WTC11 (cell line): ENCODE data around the gene POLD3. TPM values are rescaled to one million over a fixed set of nuclear protein-coding genes. Genes with fewer than 3 reads are reported as not detected.

Experiments
- ATAC-seq: fragments of 200-7000 bp; cut with Tn5 transposase; 2 replicates; pipeline ENCODE4 v1.10.0; 2021; ENCODE audit warnings: mild to moderate bottlenecking, moderate library complexity
- CTCF ChIA-PET: fragments of 300-600 bp; sonication (Branson Sonifier 250); formaldehyde crosslinking; loops from one replicate; lab custom pipeline; 2021; ENCODE audit warnings: antibody characterized with exemption; lab: Charles Lee
- POLR2A ChIA-PET: fragments of 350-600 bp; sonication (Branson Sonifier 250); formaldehyde crosslinking; loops from one replicate; lab custom pipeline; 2021; ENCODE audit warnings: antibody characterized with exemption; lab: Charles Lee
- DNase-seq: peaks from one replicate; pipeline ENCODE4 v3.0.0; 2021; ENCODE audit warnings: low spot score
- H3K27ac Mint-ChIP-seq: 2 replicates; pipeline ENCODE4 v1.8.0; 2021; ENCODE audit warnings: mixed read lengths
- H3K27me3 Mint-ChIP-seq: 2 replicates; pipeline ENCODE4 v1.8.0; 2021; ENCODE audit warnings: low read depth, mild to moderate bottlenecking, moderate library complexity, mixed read lengths
- H3K36me3 Mint-ChIP-seq: 2 replicates; pipeline ENCODE4 v1.8.0; 2021; ENCODE audit warnings: mixed read lengths
- H3K4me1 Mint-ChIP-seq: 2 replicates; pipeline ENCODE4 v1.8.0; 2022; ENCODE audit warnings: mixed read lengths
- H3K4me3 Mint-ChIP-seq: 2 replicates; pipeline ENCODE4 v1.8.0; 2021; ENCODE audit warnings: mild to moderate bottlenecking, moderate library complexity, mixed read lengths
- H3K9me3 Mint-ChIP-seq: 2 replicates; pipeline ENCODE4 v1.8.0; 2021; ENCODE audit warnings: mixed read lengths
- ATF6 ChIP-seq: sonication (generic); formaldehyde crosslinking; IDR thresholded peaks from 2 replicates; pipeline ENCODE4 v1.8.1; 2023; ENCODE audit warnings: mild to moderate bottlenecking, missing genetic modification reagents
- CBFB ChIP-seq: sonication (generic); formaldehyde crosslinking; IDR thresholded peaks from 2 replicates; pipeline ENCODE4 v1.8.1; 2022; ENCODE audit warnings: mild to moderate bottlenecking, low read depth, missing genetic modification reagents
- E2F4 ChIP-seq: sonication (generic); formaldehyde crosslinking; IDR thresholded peaks from 2 replicates; pipeline ENCODE4 v1.8.1; 2022; ENCODE audit warnings: low read depth, mild to moderate bottlenecking, moderate library complexity, missing genetic modification reagents, borderline replicate concordance
- ETV6 ChIP-seq: sonication (generic); formaldehyde crosslinking; IDR thresholded peaks from 2 replicates; pipeline ENCODE4 v1.8.1; 2022; ENCODE audit warnings: mild to moderate bottlenecking, missing genetic modification reagents
- HMGA2 ChIP-seq: fragments of 250-450 bp; sonication (Bioruptor Pico); IDR thresholded peaks from 2 replicates; pipeline ENCODE4 v1.4.0; 2021; ENCODE audit warnings: mild to moderate bottlenecking, moderate library complexity
- IRF2 ChIP-seq: sonication (generic); formaldehyde crosslinking; IDR thresholded peaks from 2 replicates; pipeline ENCODE4 v1.8.0; 2022; ENCODE audit warnings: low read depth, missing genetic modification reagents, borderline replicate concordance
- JUN ChIP-seq: sonication (generic); formaldehyde crosslinking; IDR thresholded peaks from 2 replicates; pipeline ENCODE4 v1.8.0; 2023; ENCODE audit warnings: mild to moderate bottlenecking, missing genetic modification reagents
- MLX ChIP-seq: sonication (generic); formaldehyde crosslinking; IDR thresholded peaks from 2 replicates; pipeline ENCODE4 v1.8.1; 2023; ENCODE audit warnings: mild to moderate bottlenecking, missing genetic modification reagents, moderate library complexity
- RELA ChIP-seq: sonication (generic); formaldehyde crosslinking; IDR thresholded peaks from 2 replicates; pipeline ENCODE4 v1.8.1; 2022; ENCODE audit warnings: missing genetic modification reagents, mild to moderate bottlenecking, borderline replicate concordance
- RORB ChIP-seq: fragments of 250-450 bp; sonication (Bioruptor Pico); IDR thresholded peaks from 2 replicates; pipeline ENCODE4 v1.9.0; 2021; ENCODE audit warnings: mild to moderate bottlenecking
- SOX15 ChIP-seq: fragments of 250-450 bp; sonication (Bioruptor Pico); IDR thresholded peaks from 2 replicates; pipeline ENCODE4 v1.9.0; 2021; ENCODE audit warnings: mild to moderate bottlenecking
- TCF7 ChIP-seq: sonication (generic); formaldehyde crosslinking; IDR thresholded peaks from 2 replicates; pipeline ENCODE4 v1.8.0; 2022; ENCODE audit warnings: mild to moderate bottlenecking, low read depth, missing genetic modification reagents, moderate library complexity
- ZBTB21 ChIP-seq: sonication (generic); formaldehyde crosslinking; IDR thresholded peaks from 2 replicates; pipeline ENCODE4 v1.8.1; 2023; ENCODE audit warnings: mild to moderate bottlenecking, missing genetic modification reagents, borderline replicate concordance
- ZNF219 ChIP-seq: sonication (generic); formaldehyde crosslinking; IDR thresholded peaks from 2 replicates; pipeline ENCODE4 v1.8.0; 2023; ENCODE audit warnings: missing genetic modification reagents, mild to moderate bottlenecking, borderline replicate concordance
- ZNF423 ChIP-seq: fragments of 250-450 bp; sonication (Bioruptor Pico); IDR thresholded peaks from 2 replicates; pipeline ENCODE4 v2.1.2; 2022; ENCODE audit warnings: mild to moderate bottlenecking, moderate library complexity
- ZNF512 ChIP-seq: sonication (generic); formaldehyde crosslinking; IDR thresholded peaks from 2 replicates; pipeline ENCODE4 v1.8.1; 2022; ENCODE audit warnings: missing genetic modification reagents, borderline replicate concordance
- ZNF532 ChIP-seq: fragments of 250-450 bp; sonication (Bioruptor Pico); IDR thresholded peaks from 2 replicates; pipeline ENCODE4 v1.9.0; 2021; ENCODE audit warnings: mild to moderate bottlenecking, borderline replicate concordance
- total RNA-seq: library from RNA; stranded (reverse); gene quantifications from 3 replicates; pipeline ENCODE4 v1.2.3, GENCODE V29; 2021
- TF ChIP-seq, protein P1 (sequence below): sonication (generic); formaldehyde crosslinking; conservative IDR thresholded peaks from 2 replicates; pipeline ENCODE4 v1.8.1; 2023; ENCODE audit warnings: mild to moderate bottlenecking, low read depth, missing genetic modification reagents, moderate library complexity
- TF ChIP-seq, protein P2 (sequence below): sonication (generic); formaldehyde crosslinking; IDR thresholded peaks from 2 replicates; pipeline ENCODE4 v1.8.0; 2022; ENCODE audit warnings: mild to moderate bottlenecking, missing genetic modification reagents
- TF ChIP-seq, protein P3 (sequence below): sonication (generic); formaldehyde crosslinking; IDR thresholded peaks from 2 replicates; pipeline ENCODE4 v1.8.1; 2022; ENCODE audit warnings: mild to moderate bottlenecking, missing genetic modification reagents, moderate library complexity, borderline replicate concordance

POLD3 gene
- total RNA-seq, 1 experiment from 2014 or later, result 24.1 TPM

- TF ChIP-seq ZNF532 (CRISPR knock-in tag) (no peak), TCF7 (CRISPR knock-in tag) (no peak), SOX15 (CRISPR knock-in tag) (no peak), RORB (no peak), CBFB (CRISPR knock-in tag) (no peak)
Measured at GRCh38 chr11:74575999-74576398, 16.4 kb upstream of the POLD3 start (continued).

DNA sequence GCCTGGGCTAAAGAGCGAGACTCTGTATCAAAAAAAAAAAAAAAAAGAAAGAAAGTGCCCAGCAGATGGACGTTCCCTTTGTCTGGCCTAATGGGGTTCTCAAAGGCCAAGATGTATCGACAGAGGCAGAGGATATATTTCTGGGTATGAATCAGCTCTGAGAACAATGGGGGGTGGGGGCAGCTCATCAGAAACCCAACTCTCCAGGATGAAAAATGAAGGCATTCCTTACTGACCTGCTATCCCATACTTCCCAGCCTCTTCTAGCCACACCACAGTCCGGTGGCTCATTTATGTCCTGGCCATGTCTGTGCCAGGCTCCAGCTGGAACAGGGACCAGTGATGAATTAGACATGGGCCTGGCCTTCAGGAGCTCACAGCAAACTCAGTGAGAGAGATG, 15.2 kb upstream of the POLD3 start:
- Mint-ChIP-seq H3K4me3 (no peak overlapping the region), H3K9me3 (no peaks in the 10 kb centered on the region), H3K4me1 (peaks cover 7% of the 10 kb centered on the region), H3K36me3 (no peaks in the 10 kb centered on the region), H3K27me3 (no peaks in the 10 kb centered on the region), H3K27ac (no peak overlapping the region)
- no peak for DNase-seq
- ChIA-PET CTCF (interaction anchor here (0.6 to 1.9 kb wide), 5 partner anchors 16 to 1390 kb away, joined by 3 to 6 read pairs (median 4); no protein-coding TSS in a partner anchor), POLR2A (interaction anchor here (0.6 kb wide), 1 partner anchor 157 kb away, joined by 3 read pairs; no protein-coding TSS in a partner anchor)
- TF ChIP-seq ZBTB21 (CRISPR knock-in tag) (no peak), RELA (no peak), JUN (no peak), ATF6 (CRISPR knock-in tag) (no peak), ZNF512 (no peak), ZNF219 (CRISPR knock-in tag) (no peak), HMGA2 (CRISPR knock-in tag) (no peak), MLX (no peak), IRF2 (CRISPR knock-in tag) (no peak), ETV6 (CRISPR knock-in tag) (no peak), E2F4 (CRISPR knock-in tag) (no peak), ZNF423 (CRISPR knock-in tag) (no peak)
- TF ChIP-seq, protein P1, sequence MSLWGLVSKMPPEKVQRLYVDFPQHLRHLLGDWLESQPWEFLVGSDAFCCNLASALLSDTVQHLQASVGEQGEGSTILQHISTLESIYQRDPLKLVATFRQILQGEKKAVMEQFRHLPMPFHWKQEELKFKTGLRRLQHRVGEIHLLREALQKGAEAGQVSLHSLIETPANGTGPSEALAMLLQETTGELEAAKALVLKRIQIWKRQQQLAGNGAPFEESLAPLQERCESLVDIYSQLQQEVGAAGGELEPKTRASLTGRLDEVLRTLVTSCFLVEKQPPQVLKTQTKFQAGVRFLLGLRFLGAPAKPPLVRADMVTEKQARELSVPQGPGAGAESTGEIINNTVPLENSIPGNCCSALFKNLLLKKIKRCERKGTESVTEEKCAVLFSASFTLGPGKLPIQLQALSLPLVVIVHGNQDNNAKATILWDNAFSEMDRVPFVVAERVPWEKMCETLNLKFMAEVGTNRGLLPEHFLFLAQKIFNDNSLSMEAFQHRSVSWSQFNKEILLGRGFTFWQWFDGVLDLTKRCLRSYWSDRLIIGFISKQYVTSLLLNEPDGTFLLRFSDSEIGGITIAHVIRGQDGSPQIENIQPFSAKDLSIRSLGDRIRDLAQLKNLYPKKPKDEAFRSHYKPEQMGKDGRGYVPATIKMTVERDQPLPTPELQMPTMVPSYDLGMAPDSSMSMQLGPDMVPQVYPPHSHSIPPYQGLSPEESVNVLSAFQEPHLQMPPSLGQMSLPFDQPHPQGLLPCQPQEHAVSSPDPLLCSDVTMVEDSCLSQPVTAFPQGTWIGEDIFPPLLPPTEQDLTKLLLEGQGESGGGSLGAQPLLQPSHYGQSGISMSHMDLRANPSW (CRISPR knock-in tag), result no peak
- TF ChIP-seq, protein P2, sequence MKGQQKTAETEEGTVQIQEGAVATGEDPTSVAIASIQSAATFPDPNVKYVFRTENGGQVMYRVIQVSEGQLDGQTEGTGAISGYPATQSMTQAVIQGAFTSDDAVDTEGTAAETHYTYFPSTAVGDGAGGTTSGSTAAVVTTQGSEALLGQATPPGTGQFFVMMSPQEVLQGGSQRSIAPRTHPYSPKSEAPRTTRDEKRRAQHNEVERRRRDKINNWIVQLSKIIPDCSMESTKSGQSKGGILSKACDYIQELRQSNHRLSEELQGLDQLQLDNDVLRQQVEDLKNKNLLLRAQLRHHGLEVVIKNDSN (CRISPR knock-in tag), result no peak
- TF ChIP-seq, protein P3, sequence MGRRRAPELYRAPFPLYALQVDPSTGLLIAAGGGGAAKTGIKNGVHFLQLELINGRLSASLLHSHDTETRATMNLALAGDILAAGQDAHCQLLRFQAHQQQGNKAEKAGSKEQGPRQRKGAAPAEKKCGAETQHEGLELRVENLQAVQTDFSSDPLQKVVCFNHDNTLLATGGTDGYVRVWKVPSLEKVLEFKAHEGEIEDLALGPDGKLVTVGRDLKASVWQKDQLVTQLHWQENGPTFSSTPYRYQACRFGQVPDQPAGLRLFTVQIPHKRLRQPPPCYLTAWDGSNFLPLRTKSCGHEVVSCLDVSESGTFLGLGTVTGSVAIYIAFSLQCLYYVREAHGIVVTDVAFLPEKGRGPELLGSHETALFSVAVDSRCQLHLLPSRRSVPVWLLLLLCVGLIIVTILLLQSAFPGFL, result no peak
- no peak for ATAC-seq
